DOHH2 (cell line): ENCODE results near the gene WDR27.

Source experiments
- H3F3A ChIP-seq: fragments of 200-600 bp; sonication (generic), shearing (Covaris generic); 2 replicates; pipeline ENCODE4 v1.6.0; 2016; ENCODE audit warnings: antibody characterized with exemption, mild to moderate bottlenecking; ENCODE audit not compliant: control insufficient read depth, insufficient read depth
- H3K27ac ChIP-seq: fragments of 200-600 bp; sonication (generic); 2 replicates; pipeline ENCODE4 v1.5.1; 2014; ENCODE audit warnings: low read depth, mild to moderate bottlenecking, low read length, moderate library complexity
- H3K27me3 ChIP-seq: fragments of 200-600 bp; sonication (generic); 2 replicates; pipeline ENCODE4 v1.6.1; 2014; ENCODE audit warnings: mild to moderate bottlenecking, low read length, mixed read lengths; ENCODE audit not compliant: control insufficient read depth
- H3K36me3 ChIP-seq: fragments of 200-600 bp; sonication (generic); 2 replicates; pipeline ENCODE4 v1.6.1; 2014; ENCODE audit warnings: mild to moderate bottlenecking, low read length, moderate library complexity, mixed read lengths; ENCODE audit not compliant: control insufficient read depth
- H3K4me1 ChIP-seq: fragments of 200-600 bp; sonication (generic); 2 replicates; pipeline ENCODE4 v1.6.1; 2014; ENCODE audit warnings: mild to moderate bottlenecking, low read length, mixed read lengths; ENCODE audit not compliant: control insufficient read depth
- H3K4me2 ChIP-seq: fragments of 200-600 bp; sonication (generic); 2 replicates; pipeline ENCODE4 v1.6.0; 2014; ENCODE audit warnings: mild to moderate bottlenecking, low read length, moderate library complexity
- H3K4me3 ChIP-seq: fragments of 200-600 bp; sonication (generic); 2 replicates; pipeline ENCODE4 v1.5.1; 2014; ENCODE audit warnings: mild to moderate bottlenecking, low read length, mixed read lengths
- H3K79me2 ChIP-seq: fragments of 200-600 bp; sonication (generic); 2 replicates; pipeline ENCODE4 v1.6.1; 2014; ENCODE audit warnings: mild to moderate bottlenecking, low read length, mixed read lengths; ENCODE audit not compliant: control insufficient read depth
- H3K9me2 ChIP-seq: fragments of 200-600 bp; sonication (generic); replicated peaks from 2 replicates; pipeline ENCODE4 v1.6.1; 2014; ENCODE audit warnings: mild to moderate bottlenecking, low read length, mixed read lengths; ENCODE audit not compliant: control insufficient read depth
- H3K9me3 ChIP-seq: fragments of 200-600 bp; sonication (generic); 2 replicates; pipeline ENCODE4 v1.6.1; 2014; ENCODE audit warnings: antibody characterized with exemption, low read length, mixed read lengths; ENCODE audit not compliant: control insufficient read depth, insufficient read depth
- H4K20me1 ChIP-seq: fragments of 200-600 bp; sonication (generic); 2 replicates; pipeline ENCODE4 v1.6.0; 2014; ENCODE audit warnings: low read depth, mild to moderate bottlenecking, antibody characterized with exemption, low read length, moderate library complexity; ENCODE audit not compliant: control insufficient read depth, insufficient read depth
- CTCF ChIP-seq: fragments of 200-600 bp; sonication (generic); IDR thresholded peaks from one replicate; pipeline ENCODE4 v1.5.1; 2014; ENCODE audit warnings: antibody characterized with exemption, mild to moderate bottlenecking, low read depth, low read length; ENCODE audit not compliant: poor library complexity, severe bottlenecking
- EZH2phosphoT487 ChIP-seq: fragments of 200-600 bp; sonication (generic); IDR thresholded peaks from 2 replicates; pipeline ENCODE4 v1.6.1; 2017; ENCODE audit warnings: borderline replicate concordance, mild to moderate bottlenecking, antibody characterized with exemption, low read length, moderate library complexity, mixed read lengths

Gene WDR27

GRCh38 chr6:169701954-169702839, at the start of gene WDR27, which contains the start of gene C6orf120:
WDR27 (minus strand) TSS chr6:169702029; CDS start chr6:169689005, 13,024 bp downstream.
C6orf120 (plus strand) TSS chr6:169702126; CDS start chr6:169702460, 334 bp downstream.
- TF ChIP-seq CTCF (no peak), EZH2phosphoT487 (no peak)
- Histone ChIP-seq H3K9me3 (no peaks in the 10 kb centered on the region), H3K27me3 (no peaks in the 10 kb centered on the region), H3K9me2 (no peaks in the 10 kb centered on the region), H3K36me3 (peaks cover 77% of the 10 kb centered on the region), H3K4me2 (peak within 1 kb of the TSS; percentile 66), H3F3A (peaks cover 4% of the 10 kb centered on the region; the same call in 1 of the 2 replicates), H3K4me1 (peaks cover 50% of the 10 kb centered on the region), H3K4me3 (peak within 1 kb of the TSS; percentile 84), H4K20me1 (peaks cover 10% of the 10 kb centered on the region), H3K27ac (peak within 1 kb of the TSS; percentile 59), H3K79me2 (peaks cover 90% of the 10 kb centered on the region)

GRCh38 chr6:169746556-169746955, 44.7 kb upstream of the WDR27 start:
- H3K9me2 ChIP-seq: no peaks in the 10 kb centered on the region
- no peak overlapping the region for H3K4me2 ChIP-seq
- no peaks in the 10 kb centered on the region for H3K9me3 ChIP-seq
- H4K20me1 ChIP-seq: peaks cover 4% of the 10 kb centered on the region; the same call in 1 of the 2 replicates
- no peak overlapping the region for H3K4me3 ChIP-seq
- no peaks in the 10 kb centered on the region for H3K27me3 ChIP-seq
- TF ChIP-seq EZH2phosphoT487: no peak
- TF ChIP-seq CTCF: no peak
- no peak overlapping the region for H3K27ac ChIP-seq
- H3K4me1 ChIP-seq: peaks cover 12% of the 10 kb centered on the region
- peaks cover 11% of the 10 kb centered on the region for H3F3A ChIP-seq
- peaks cover 24% of the 10 kb centered on the region for H3K79me2 ChIP-seq
- H3K36me3 ChIP-seq: peaks cover 33% of the 10 kb centered on the region

- TF ChIP-seq EZH2phosphoT487: no peak
- TF ChIP-seq CTCF: no peak
These were observed 43.6 kb upstream of the WDR27 start for GRCh38 chr6:169745405-169745804.

More at GRCh38 chr6:169745405-169745804, 43.6 kb upstream of the WDR27 start:
- Histone ChIP-seq H3K4me1 (peaks cover 10% of the 10 kb centered on the region), H3K4me2 (no peak overlapping the region), H3K36me3 (peaks cover 28% of the 10 kb centered on the region), H3K27ac (no peak overlapping the region), H3K9me2 (no peaks in the 10 kb centered on the region), H3K9me3 (no peaks in the 10 kb centered on the region), H3K79me2 (peaks cover 15% of the 10 kb centered on the region), H4K20me1 (peaks cover 4% of the 10 kb centered on the region; the same call in 1 of the 2 replicates), H3K27me3 (no peaks in the 10 kb centered on the region), H3F3A (peaks cover 11% of the 10 kb centered on the region), H3K4me3 (no peak overlapping the region)
